Trophoblast cell (in vitro differentiated cells and primary cell): Measurements from ENCODE around the gene IRX4.
A peak's percentile ranks its signal among the peaks of the same experiment; 100 is the strongest.

Experiments used
- DNase-seq, 2 donors: peaks; one replicate each; pipeline ENCODE4 v3.0.0-alpha.2; 2016
- H2AFZ ChIP-seq: 2 replicates; pipeline ENCODE4 v1.6.1; 2013; ENCODE audit warnings: low read length, moderate library complexity, mild to moderate bottlenecking; ENCODE audit not compliant: insufficient read depth, poor library complexity
- H2AK5ac ChIP-seq: 2 replicates; pipeline ENCODE4 v1.6.1; 2013; ENCODE audit warnings: mild to moderate bottlenecking, low read length
- H2BK120ac ChIP-seq: 2 replicates; pipeline ENCODE4 v1.6.1; 2013; ENCODE audit warnings: low read length, mild to moderate bottlenecking, moderate library complexity; ENCODE audit not compliant: insufficient read depth, poor library complexity
- H2BK12ac ChIP-seq: 2 replicates; pipeline ENCODE4 v1.6.1; 2013; ENCODE audit warnings: mild to moderate bottlenecking, low read length, moderate library complexity
- H2BK5ac ChIP-seq: 2 replicates; pipeline ENCODE4 v1.6.1; 2013; ENCODE audit warnings: low read length, low read depth, moderate library complexity, mild to moderate bottlenecking; ENCODE audit not compliant: poor library complexity
- H3K14ac ChIP-seq: 2 replicates; pipeline ENCODE4 v1.6.1; 2013; ENCODE audit warnings: mild to moderate bottlenecking, low read length
- H3K18ac ChIP-seq: 2 replicates; pipeline ENCODE4 v1.6.1; 2013; ENCODE audit warnings: mild to moderate bottlenecking, low read length
- H3K23ac ChIP-seq: 2 replicates; pipeline ENCODE4 v1.6.1; 2013; ENCODE audit warnings: low read length
- H3K27ac ChIP-seq: 2 replicates; pipeline ENCODE4 v1.5.1; 2013; ENCODE audit warnings: low read depth, mild to moderate bottlenecking, inconsistent platforms, low read length, moderate library complexity
- H3K27me3 ChIP-seq: 2 replicates; pipeline ENCODE4 v1.6.1; 2013; ENCODE audit warnings: inconsistent platforms, mild to moderate bottlenecking, low read length, moderate library complexity; ENCODE audit not compliant: insufficient read depth
- H3K36me3 ChIP-seq, 2 experiments: 1 replicate in 1 of 2; 2 replicates in 1 of 2; pipeline ENCODE4 v1.6.1; 2013; ENCODE audit warnings: low read length in 2 of 2, mild to moderate bottlenecking in 2 of 2, moderate library complexity in 1 of 2; ENCODE audit not compliant: insufficient read depth in 2 of 2, control insufficient read depth in 1 of 2
- H3K4ac ChIP-seq: 2 replicates; pipeline ENCODE4 v1.6.1; 2013; ENCODE audit warnings: low read depth, mild to moderate bottlenecking, low read length, moderate library complexity
- H3K4me1 ChIP-seq, 2 experiments: 1 replicate in 1 of 2; 2 replicates in 1 of 2; pipeline ENCODE4 v1.6.1; 2013; ENCODE audit warnings: low read length in 2 of 2, mild to moderate bottlenecking in 2 of 2, moderate library complexity in 1 of 2; ENCODE audit not compliant: insufficient read depth in 2 of 2, control insufficient read depth in 1 of 2
- H3K4me2 ChIP-seq: 2 replicates; pipeline ENCODE4 v1.6.1; 2013; ENCODE audit warnings: inconsistent platforms, mild to moderate bottlenecking, low read length, moderate library complexity
- H3K4me3 ChIP-seq: 2 replicates; pipeline ENCODE4 v1.5.1; 2013; ENCODE audit warnings: mild to moderate bottlenecking, low read depth, low read length, inconsistent platforms
- H3K79me1 ChIP-seq: one replicate; pipeline ENCODE4 v1.6.1; 2013; ENCODE audit warnings: low read length
- H3K79me2 ChIP-seq: 2 replicates; pipeline ENCODE4 v1.6.1; 2013; ENCODE audit warnings: low read length, mild to moderate bottlenecking; ENCODE audit not compliant: control insufficient read depth, insufficient read depth, poor library complexity
- H3K9ac ChIP-seq: 2 replicates; pipeline ENCODE4 v1.6.1; 2013; ENCODE audit warnings: mild to moderate bottlenecking, low read length
- H3K9me3 ChIP-seq: 2 replicates; pipeline ENCODE4 v1.6.1; 2013; ENCODE audit warnings: low read depth, mild to moderate bottlenecking, control low read depth, inconsistent platforms, low read length; ENCODE audit not compliant: insufficient read depth
- H4K12ac ChIP-seq: 2 replicates; pipeline ENCODE4 v1.6.1; 2013; ENCODE audit warnings: low read depth, mild to moderate bottlenecking, low read length, moderate library complexity
- H4K8ac ChIP-seq: 2 replicates; pipeline ENCODE4 v1.6.1; 2013; ENCODE audit warnings: low read depth, mild to moderate bottlenecking, low read length, moderate library complexity
- H4K91ac ChIP-seq: one replicate; pipeline ENCODE4 v1.6.1; 2013; ENCODE audit warnings: low read depth, mild to moderate bottlenecking, low read length, moderate library complexity
- WGBS: extraction: QIAGEN DNeasy Blood & Tissue Kit; methylation state at CpG from one replicate; pipeline ENCODE4 v1.1.7; 2013; ENCODE audit warnings: missing lambda C conversion rate; ENCODE audit not compliant: insufficient read length, insufficient coverage; ENCODE audit errors: extremely low coverage; 5-methylcytosine and 5-hydroxymethylcytosine counted together

IRX4 gene

DNA sequence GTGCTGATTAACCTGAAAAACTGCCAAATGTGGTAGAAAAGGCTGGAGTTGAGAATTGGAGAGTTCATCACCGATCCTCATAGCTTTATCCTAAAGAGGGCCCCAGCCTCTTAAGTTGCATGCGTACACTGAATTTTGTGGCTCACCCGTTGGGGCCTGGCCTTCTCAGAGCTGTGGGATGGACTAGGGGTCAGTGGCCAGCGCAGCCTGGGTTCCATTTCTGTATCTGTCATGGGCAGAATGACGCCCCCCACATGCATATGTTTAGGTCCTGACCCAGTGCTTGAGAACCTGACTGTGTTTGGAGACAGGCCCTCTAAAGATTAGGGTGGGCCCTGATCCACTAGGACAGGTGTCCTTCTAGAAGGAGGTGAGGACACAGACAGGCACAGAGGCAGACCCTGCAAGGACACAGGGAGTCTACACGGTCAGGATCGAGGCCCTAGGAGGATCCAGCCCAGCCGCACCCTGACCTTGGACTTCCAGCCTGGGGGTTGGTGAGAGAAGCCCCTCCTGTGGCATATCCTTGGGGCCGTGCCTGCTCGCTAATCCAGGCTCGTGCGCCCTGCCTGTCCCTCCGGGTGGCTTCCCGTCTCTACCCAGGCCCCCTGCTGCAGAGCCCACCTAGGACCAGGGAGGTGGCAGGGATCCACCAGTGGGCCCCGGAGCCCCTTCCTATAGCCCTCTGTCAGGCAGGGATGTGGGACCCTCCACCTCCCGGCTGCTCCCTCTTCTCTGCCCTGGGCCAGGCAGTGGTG lies 49.3 kb downstream of the IRX4 start:
- Histone ChIP-seq H4K91ac (peak overlapping the region; percentile 20), H3K4me1 (peaks cover 30 to 37% of the 10 kb centered on the region in 2 experiments), H4K8ac (no peak overlapping the region), H2AK5ac (no peak overlapping the region), H2AFZ (no peak overlapping the region), H3K79me2 (no peaks in the 10 kb centered on the region), H3K4me3 (no peak overlapping the region), H3K4ac (no peak overlapping the region), H3K36me3 (no peaks in the 10 kb centered on the region), H2BK120ac (no peak overlapping the region), H3K14ac (no peak overlapping the region), H3K9me3 (no peaks in the 10 kb centered on the region), H3K27me3 (no peaks in the 10 kb centered on the region), H3K79me1 (peaks cover 3% of the 10 kb centered on the region), H2BK12ac (no peak overlapping the region), H2BK5ac (no peak overlapping the region), H3K18ac (no peak overlapping the region), H3K9ac (no peak overlapping the region), H4K12ac (no peak overlapping the region), H3K27ac (no peak overlapping the region), H3K23ac (no peak overlapping the region), H3K4me2 (no peak overlapping the region)
- no peak for DNase-seq
- WGBS = no CpG with 5 or more reads among the region's 16 CpGs

- Histone ChIP-seq H3K4me1 (peaks cover 35 to 40% of the 10 kb centered on the region in 2 experiments), H4K91ac (peak overlapping the region; percentile 36), H2BK12ac (peak overlapping the region; percentile 12), H3K9ac (no peak overlapping the region), H2BK120ac (no peak overlapping the region), H3K27me3 (no peaks in the 10 kb centered on the region), H3K4me3 (no peak overlapping the region), H3K79me2 (no peaks in the 10 kb centered on the region), H3K14ac (peak overlapping the region; percentile 22), H3K9me3 (no peaks in the 10 kb centered on the region), H3K36me3 (no peaks in the 10 kb centered on the region), H4K12ac (no peak overlapping the region), H3K27ac (no peak overlapping the region), H2AFZ (no peak overlapping the region), H2AK5ac (peak overlapping the region; percentile 60), H2BK5ac (no peak overlapping the region), H3K4ac (no peak overlapping the region), H3K79me1 (peaks cover 3% of the 10 kb centered on the region), H3K23ac (no peak overlapping the region), H3K18ac (no peak overlapping the region), H4K8ac (no peak overlapping the region), H3K4me2 (no peak overlapping the region)
- no CpG with 5 or more reads among the region's 28 CpGs for WGBS
- peak in 1 of 2 donors; percentile 1 for DNase-seq
Measured at GRCh38 chr5:1832511-1833250, 50.0 kb downstream of the IRX4 start.

DNA sequence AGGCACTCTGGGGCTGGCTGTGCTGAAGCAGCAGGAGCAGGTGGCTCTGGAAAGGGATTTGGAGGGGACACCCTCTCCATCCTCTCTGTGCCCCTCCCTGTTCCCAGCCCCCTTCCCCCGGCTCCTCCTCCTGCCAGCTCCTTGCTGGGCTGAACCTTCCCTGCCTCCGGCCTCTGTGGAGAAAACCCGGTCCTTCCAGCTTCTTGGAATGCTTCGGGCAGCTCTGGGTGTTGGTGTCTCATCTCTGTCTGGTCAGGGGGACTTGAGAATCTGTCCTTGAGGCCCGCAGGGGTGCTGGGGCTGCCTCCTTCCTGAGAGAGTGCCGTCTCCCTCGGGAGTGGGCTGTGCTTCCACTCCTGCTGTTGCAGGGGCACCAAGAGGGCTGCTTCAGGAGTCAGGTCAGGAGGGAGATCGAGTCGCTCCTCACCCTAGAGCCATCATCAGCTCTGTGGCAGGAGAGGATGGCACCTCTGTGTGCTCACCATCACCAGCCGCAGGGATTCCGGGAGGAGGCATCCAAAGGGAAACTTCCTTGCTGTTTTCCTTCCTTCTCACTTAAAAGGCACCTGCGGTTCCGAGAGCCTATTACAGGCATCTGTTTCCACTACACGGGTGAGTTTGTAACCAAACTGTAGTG lies 50.9 kb downstream of the IRX4 start:
- peak overlapping the region; percentile 33 for H3K4me2 ChIP-seq

GRCh38 chr5:1831257-1831656 lies 51.5 kb downstream of the IRX4 start:
- Histone ChIP-seq H4K91ac (no peak overlapping the region), H3K27ac (peak overlapping the region; percentile 3), H3K36me3 (peaks cover 4% of the 10 kb centered on the region in 2 experiments), H2AFZ (no peak overlapping the region), H3K4me3 (no peak overlapping the region), H3K18ac (no peak overlapping the region), H3K9me3 (no peaks in the 10 kb centered on the region), H3K14ac (no peak overlapping the region), H3K4me2 (no peak overlapping the region), H3K23ac (no peak overlapping the region), H2BK12ac (no peak overlapping the region), H4K12ac (no peak overlapping the region), H3K79me2 (no peaks in the 10 kb centered on the region), H2AK5ac (no peak overlapping the region), H2BK120ac (no peak overlapping the region), H2BK5ac (no peak overlapping the region), H3K4ac (no peak overlapping the region), H4K8ac (no peak overlapping the region), H3K27me3 (no peaks in the 10 kb centered on the region), H3K9ac (no peak overlapping the region), H3K79me1 (peaks cover 3% of the 10 kb centered on the region), H3K4me1 (peaks cover 28 to 29% of the 10 kb centered on the region in 2 experiments)
- DNase-seq = no peak
- WGBS = no CpG with 5 or more reads among the region's 11 CpGs

More for the DNA sequence above, 50.9 kb downstream of the IRX4 start:
- DNase-seq = peak in 1 of 2 donors; percentile 33
- Histone ChIP-seq H2BK12ac (no peak overlapping the region), H4K8ac (no peak overlapping the region), H3K23ac (no peak overlapping the region), H2BK5ac (no peak overlapping the region), H3K27me3 (no peaks in the 10 kb centered on the region), H3K4ac (no peak overlapping the region), H3K18ac (no peak overlapping the region), H4K91ac (peak overlapping the region; percentile 21), H4K12ac (no peak overlapping the region), H2AK5ac (no peak overlapping the region), H2AFZ (no peak overlapping the region), H3K4me1 (peaks cover 32% of the 10 kb centered on the region in 2 experiments), H3K27ac (peak overlapping the region; percentile 19), H3K36me3 (no peaks in the 10 kb centered on the region), H3K79me1 (peaks cover 3% of the 10 kb centered on the region), H2BK120ac (no peak overlapping the region), H3K79me2 (no peaks in the 10 kb centered on the region), H3K4me3 (no peak overlapping the region), H3K9ac (no peak overlapping the region), H3K14ac (no peak overlapping the region), H3K9me3 (no peaks in the 10 kb centered on the region)
- WGBS = no CpG with 5 or more reads among the region's 14 CpGs
